GM19240 (cell line): ENCODE data around the gene GSTCD.
"Not testable (repeated sequence)": the region's sequence is repeated elsewhere in the genome, so short reads cannot be mapped to it uniquely, and the experiment has no call there.

Experiments
- DNase-seq: peaks from one replicate; pipeline ENCODE4 v3.0.0; 2011; ENCODE audit warnings: low spot score; ENCODE audit not compliant: insufficient read length

Gene GSTCD

GRCh38 chr4:105807496-105807895 is 98.9 kb downstream of the GSTCD start:
- no peak for DNase-seq

GRCh38 chr4:105808030-105808749 is 99.6 kb downstream of the GSTCD start:
- DNase-seq = no peak

- no peak for DNase-seq
Observed at GRCh38 chr4:105808750-105809041, 100.1 kb downstream of the GSTCD start.

- no peak for DNase-seq
Observed at GRCh38 chr4:105815701-105816100, 107.1 kb downstream of the GSTCD start.

GRCh38 chr4:105822061-105822460 is 113.5 kb downstream of the GSTCD start:
- no peak for DNase-seq

- no peak for DNase-seq
Observed at GRCh38 chr4:105828074-105828473, 119.5 kb downstream of the GSTCD start.

GRCh38 chr4:105831189-105831588 is 122.6 kb downstream of the GSTCD start:
- DNase-seq = no peak

GRCh38 chr4:105835177-105835576 is 126.6 kb downstream of the GSTCD start:
- DNase-seq = no peak

- no peak for DNase-seq
Observed at GRCh38 chr4:105836537-105836936, 128.0 kb downstream of the GSTCD start.

GRCh38 chr4:105837037-105837436 is 128.5 kb downstream of the GSTCD start:
- DNase-seq = no peak

- DNase-seq = no peak
Observed at GRCh38 chr4:105838082-105838481, 129.5 kb downstream of the GSTCD start.

GRCh38 chr4:105840426-105841174 is 132.0 kb downstream of the GSTCD start:
- no peak for DNase-seq

GRCh38 chr4:105843941-105844340 is 135.4 kb downstream of the GSTCD start:
- DNase-seq = no peak

- DNase-seq = no peak
Observed at GRCh38 chr4:105845559-105845958, 137.0 kb downstream of the GSTCD start.

- not testable (repeated sequence) for DNase-seq
Observed at GRCh38 chr4:105848359-105848758, 139.8 kb downstream of the GSTCD start.

GRCh38 chr4:105851196-105851595 is 142.6 kb downstream of the GSTCD start:
- no peak for DNase-seq

GRCh38 chr4:105852230-105852629 is 143.6 kb downstream of the GSTCD start:
- DNase-seq = not testable (repeated sequence)

- no peak for DNase-seq
Observed at GRCh38 chr4:105858466-105859040, 150.0 kb downstream of the GSTCD start.

- no peak for DNase-seq
Observed at GRCh38 chr4:105859233-105859632, 150.6 kb downstream of the GSTCD start.

- no peak for DNase-seq
Observed at GRCh38 chr4:105870963-105871362, 162.4 kb downstream of the GSTCD start.

- DNase-seq = no peak
Observed at GRCh38 chr4:105871997-105872396, 163.4 kb downstream of the GSTCD start.

GRCh38 chr4:105875233-105875632 is 166.6 kb downstream of the GSTCD start:
- no peak for DNase-seq

GRCh38 chr4:105878668-105879067 is 170.1 kb downstream of the GSTCD start:
- no peak for DNase-seq
